Stimulated activated CD4-positive, alpha-beta T cell treated with anti-CD3 and anti-CD28 coated beads, TNF-alpha, amount 100 ng/mL, for 1 hour (primary cell): Measurements from ENCODE around the gene PIH1D1.

Source experiments
- DNase-seq, 3 donors: peaks; one replicate each; pipeline ENCODE4 v3.0.0-alpha.2; 2020; ENCODE audit warnings: low read depth in 3 of 3, low spot score in 1 of 3

Gene PIH1D1

DNA sequence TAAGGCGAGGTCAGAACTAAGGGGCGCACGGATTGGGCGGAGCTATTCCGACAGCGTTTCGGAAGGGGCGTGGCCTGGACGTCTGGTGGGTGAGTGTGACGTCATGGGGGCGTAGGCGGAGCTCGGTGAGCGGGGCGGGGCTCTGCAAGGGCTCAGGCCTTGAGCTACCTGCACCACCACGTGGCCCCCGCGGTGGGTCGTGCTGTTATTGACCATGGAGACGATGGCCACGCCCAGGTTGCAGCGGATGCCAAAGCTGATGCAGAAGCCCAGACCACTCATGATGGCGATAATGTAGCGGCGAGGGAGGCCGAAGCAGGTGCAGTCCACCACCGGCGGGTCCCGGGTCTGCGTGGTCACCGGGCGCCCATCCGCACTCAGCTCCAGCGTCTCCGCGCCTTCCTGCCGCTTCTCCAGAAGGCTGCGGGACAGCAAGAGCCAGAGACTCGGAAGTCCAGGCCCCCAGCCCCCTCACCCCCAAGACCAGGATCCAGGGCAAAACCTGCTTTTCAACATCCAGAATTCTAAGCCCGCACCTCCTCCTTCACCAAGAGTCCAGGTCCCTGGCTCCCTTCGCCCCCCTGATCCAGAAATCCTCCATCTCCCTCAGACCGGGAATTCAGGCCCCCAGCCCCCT is 15.1 kb downstream of the PIH1D1 start:
- peak in 1 of 3 donors; percentile 42 for DNase-seq

DNA sequence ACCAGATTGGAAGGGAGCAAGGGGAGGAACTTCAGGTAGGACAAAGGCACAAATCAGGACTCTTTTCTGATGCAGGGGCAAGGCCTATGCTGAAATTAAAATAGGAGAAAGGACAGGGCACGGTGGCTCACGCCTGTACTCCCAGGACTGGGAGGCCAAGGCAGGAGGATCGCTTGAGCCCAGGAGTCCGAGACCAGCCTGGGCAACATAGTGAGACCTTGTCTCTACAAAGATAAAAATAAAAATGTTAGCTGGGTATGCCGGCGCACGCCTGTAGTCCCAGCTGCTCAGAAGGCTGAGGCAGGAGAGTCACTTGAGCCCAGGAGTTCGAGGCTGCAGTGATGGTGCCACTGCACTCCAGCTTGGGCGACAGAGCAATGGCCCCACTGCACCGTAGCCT is 15.9 kb downstream of the PIH1D1 start:
- no peak for DNase-seq

DNA sequence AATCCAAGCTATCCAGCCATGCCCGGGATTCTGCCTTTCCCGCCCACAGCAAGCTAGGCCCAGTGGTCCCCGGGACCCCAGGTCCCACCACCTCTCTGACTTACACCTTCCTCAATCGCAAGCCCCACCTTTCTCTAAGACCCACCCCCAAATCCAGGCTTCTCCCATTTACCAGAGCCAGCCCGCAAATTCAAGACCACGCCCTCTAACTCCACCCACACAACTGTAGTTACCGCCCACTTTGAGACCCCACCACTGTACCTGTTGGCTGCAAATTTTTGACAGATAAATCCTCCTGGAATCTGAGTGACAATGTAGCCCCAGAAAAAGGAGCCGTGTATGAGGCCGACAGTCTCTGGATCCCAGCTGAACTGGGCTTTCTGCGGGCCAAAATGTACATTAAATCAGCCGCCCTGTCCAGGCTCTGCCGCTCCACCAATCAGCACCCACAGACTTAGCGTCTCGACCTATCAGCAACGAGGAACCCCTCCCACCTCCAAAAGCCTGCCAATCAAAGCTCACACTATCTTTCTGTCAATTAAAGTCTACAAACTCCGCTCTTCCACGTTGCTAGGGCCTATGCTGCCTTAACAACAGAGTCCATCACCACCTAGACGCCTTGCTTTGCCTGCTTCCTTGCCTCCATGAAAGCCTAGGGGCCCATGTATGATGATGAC is 16.6 kb downstream of the PIH1D1 start:
- DNase-seq: no peak

DNA sequence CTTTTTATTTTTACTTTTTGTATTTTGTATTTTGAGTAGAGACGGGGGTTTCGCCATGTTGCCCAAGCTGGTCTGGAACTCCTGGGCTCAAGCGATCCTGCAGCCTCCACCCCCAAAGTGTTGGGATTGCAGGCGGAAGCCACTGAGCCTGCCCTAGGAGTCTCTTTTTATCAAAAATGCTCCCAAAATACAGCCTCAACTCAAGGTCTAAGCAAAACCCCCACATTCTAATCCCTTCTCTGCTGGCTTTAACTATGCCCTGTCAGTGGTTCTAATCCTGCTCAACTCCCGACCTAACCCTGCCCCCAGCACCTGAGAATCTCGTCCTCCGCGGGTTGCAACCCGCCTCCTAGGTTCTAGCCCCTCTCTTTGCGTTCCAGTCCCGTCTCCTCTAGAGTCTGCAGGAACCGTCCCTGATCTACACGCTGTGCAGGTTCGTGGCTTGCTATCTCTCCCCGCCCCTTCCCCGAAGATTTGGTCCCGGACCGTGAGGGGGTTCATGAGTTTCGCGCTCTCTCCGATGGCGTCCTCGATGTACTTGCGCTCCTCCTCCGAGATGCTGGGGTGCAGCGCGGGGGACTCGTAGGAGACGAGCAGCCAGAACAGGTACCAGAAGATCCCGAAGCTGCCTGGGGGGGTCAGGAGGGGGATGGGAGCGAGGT is 18.2 kb downstream of the PIH1D1 start:
- DNase-seq: no peak

DNA sequence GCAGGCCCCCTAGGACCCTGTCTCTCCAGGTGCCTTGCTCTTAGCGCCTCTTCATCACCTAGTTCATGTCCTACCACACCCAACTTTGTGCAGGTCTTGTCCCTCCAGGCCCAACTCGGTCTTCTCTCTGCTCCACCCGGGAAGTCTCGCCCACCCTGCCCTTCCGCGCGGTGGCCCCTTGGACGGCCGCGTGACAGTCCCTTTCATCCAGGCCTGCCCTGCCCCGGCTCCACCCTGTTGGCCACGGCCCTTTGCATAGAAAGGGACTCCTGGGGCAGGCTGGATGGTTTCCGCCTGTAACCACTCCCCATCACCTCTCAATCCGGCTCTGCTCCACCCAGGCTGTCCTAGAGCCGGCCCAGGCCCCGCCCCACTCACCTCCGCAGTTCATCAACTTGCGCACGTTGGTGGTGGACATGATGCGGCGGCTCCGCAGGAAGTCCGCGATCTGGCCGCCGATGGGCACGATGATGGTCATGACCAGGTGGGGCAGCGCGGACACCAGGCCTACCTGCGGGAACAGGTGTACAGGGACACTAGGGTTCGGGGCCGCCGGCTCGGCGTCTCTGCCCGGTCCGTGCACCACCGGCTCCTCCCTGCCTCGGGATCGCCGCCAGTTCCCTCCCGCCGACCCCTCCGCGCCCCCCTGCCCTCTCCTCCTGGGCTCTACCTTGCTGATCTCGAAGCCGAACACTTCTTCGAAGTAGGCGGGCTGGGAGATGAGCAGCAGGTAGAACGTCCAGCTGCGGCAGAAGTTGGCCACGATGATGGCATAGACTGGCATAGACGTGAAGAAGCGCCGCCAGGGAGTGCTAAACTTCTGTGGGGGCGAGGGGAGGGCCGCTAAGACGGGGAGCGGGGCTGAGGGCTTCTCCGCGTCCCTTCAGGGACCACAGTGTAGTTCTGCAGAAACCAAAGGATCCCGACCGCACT is 19.2 kb downstream of the PIH1D1 start:
- no peak for DNase-seq

DNA sequence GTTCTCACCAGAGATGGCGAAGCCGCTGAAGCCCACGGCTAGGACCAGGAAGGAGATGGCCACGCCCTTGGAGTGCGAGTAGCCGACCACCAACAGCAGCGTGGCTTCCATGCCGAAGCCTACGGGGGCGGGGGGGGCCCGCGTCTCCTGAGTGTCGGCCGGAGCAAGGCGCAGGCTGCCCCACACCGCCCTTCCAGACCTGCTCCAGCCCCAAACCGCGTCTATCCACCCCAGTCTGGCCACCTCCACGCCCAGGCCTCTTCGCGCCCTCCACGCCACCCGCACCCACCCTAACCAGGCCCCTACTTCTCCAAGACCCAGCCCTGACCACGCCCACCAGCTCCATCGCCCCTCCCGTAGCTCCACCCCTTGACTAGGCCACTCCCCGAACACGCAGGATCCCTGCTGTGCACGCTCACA is 20.3 kb downstream of the PIH1D1 start:
- no peak for DNase-seq

DNA sequence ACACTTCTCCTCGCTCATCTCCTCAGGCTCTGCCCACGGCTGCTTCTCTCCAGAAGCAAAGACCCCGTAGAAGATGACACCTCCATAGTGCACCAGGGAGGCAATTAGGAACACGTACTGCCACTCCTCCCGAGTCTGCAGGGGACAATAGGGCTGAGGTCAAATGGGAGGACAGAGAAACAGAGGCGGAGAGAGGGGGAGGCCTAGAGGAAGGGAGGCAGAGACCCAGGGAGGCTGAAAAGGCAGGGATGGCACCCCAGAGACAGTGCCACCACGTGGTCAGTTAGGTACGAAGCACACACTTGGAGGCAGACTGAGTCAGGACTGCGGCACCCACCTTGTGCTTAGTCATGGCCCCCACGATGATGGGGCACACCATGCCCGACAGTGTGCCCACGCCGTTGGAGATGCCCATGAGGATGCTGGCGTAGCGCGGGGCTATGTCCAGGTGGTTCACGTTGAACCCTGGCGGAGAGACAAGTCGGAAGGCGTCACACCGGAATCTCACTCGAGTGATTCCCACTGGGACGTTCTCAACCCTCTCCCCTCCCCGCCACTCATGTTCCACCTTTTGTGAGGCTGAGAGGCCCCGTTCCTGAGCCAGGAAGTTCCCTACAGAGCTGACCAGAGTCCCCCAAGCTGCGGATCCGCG is 20.8 kb downstream of the PIH1D1 start:
- no peak for DNase-seq

DNA sequence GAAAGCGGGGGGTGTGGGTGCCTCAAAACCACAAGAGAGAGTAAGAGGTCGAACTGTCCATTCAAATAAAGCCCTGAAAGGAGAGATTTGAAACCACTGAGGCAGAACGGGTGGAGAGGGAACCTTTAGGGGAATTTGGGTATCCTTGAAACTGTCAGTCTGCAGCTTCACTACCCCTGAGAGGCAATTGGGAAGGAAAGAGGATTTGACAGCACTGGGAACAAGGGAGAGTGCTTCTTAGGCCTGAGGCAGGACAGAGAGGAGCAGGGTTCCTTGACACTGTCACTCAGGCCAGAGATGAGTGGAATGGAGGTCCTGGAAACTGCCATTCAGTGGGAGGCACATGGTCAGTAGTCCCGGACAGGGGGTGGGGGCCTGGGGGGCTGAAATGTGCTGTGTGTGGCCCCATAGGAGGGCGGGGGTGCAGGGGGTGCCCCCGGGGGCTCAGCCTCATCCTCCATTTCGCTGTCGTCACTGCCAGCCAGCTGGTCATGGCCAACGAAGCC is 21.4 kb downstream of the PIH1D1 start:
- DNase-seq: no peak

DNA sequence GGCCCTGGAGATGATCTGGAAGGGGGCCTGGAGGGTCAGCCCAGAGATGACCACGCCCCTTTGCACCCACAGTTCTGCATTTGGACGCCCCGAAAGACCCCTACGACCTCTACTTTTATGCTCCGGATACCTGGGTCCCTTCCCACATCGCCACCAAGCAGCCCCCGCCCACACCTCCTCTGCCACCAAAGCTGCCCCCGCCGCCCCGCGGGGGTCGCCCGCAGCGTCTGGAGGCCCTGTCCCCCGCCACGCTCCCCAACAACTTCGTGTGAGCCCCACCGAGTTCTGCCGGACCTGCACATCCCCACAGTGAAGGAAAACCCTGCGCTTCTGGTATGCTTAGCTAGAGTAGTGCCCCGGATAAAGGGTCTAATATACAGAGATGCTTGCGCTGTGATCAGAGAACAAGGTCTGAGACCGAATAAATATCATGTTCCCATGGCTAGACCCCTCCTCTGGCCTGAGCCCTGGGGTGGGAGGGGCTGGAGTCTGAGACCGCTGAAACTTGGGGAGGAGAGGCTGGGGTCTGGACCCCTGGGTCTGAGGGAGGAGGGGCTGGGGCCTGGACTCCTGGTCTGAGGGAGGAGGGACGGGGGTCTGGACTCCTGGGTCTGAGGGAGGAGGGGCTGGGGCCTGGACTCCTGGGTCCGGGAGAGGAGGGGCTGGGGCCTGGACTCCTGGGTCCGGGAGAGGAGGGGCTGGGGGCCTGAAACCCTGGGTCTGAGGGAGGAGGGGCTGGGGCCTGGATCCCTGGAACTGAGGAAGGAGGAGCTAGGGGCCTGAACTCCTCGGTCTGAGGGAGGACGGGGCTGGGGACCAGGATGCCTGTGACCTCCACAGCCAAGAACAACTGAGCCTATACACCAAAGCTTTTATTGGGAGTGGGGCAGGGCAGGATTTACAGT is 22.8 kb downstream of the PIH1D1 start:
- DNase-seq: no peak

DNA sequence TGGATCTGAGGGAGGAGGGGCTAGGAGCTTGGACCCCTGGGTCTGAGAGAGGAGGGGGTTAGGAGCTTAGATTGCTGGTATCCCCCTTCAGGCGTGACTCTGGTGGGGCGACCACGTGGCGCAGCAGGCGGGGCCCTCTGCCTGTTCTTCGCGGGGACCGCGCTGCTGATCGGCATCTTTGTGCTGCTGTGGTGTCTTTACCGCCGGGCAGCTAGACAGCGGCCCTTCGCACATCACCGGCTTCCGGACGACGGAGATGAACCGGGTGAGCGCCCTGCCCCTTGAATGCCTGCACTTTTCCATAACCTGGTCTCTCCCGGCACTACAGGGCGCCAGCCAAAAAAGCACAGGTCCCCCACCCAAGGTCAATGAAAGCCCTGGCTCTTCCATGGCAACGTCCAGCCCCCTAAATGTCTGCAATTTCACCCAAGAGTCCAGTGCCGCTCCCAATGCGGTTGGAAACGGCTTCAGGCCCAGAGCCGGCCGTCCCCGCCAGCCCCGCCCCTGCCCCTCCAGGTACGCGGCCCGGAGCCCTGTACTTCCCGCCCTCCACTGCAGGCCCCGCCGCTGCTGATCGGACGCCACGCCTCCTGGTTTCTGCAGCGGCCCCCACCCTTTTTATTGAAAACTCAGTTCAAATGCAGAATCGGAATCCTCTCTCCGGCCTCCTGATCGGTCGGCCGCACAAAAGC is 23.6 kb downstream of the PIH1D1 start:
- DNase-seq: no peak

DNA sequence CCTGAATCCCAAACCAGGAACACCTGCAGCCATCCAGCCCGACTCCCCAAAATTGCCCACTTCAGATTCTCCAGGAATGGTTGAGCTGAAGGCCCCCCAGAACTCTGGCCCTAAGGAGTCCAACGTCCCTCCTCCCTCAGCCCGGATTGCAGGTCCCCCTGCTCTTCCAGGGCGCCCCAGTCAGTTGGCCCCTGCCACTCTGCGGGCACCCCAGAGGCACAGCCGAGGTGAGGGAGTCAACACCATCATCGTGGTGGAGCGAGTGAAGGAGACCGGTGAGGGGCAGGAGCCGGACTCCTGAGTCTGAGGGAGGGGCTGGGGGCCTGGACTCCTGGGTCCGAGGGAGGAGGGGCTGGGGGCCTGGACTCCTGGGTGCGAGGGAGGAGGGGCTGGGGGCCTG is 24.3 kb downstream of the PIH1D1 start:
- DNase-seq: no peak

DNA sequence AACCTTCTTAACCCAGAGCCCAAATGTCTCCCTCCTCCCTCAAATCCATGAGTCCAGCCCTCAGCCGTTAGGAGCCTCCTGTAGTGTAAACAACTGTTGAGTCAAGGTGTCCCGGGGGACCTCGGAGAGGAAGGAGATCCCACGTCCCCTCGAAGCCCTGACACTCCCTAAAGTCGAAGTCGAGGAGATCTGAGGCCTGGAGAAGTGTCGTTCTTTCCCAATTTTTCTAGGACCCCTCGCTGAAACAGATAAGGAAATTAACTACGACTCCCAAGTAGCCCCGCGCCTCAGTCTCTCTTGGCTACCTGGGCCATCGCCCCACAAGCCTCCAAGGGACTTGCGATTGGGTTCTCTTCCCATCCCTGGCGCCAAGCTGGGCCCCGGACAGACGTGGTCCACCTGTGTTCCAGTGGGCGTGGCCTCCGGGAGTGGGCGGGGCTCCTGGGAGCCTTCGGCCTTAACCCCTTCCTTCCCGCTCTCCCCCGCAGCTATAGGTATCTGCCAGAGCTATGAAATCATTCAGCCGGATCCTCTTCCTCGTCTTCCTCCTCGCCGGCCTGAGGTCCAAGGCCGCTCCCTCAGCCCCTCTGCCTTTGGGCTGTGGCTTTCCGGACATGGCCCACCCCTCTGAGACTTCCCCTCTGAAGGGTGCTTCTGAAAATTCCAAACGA is 25.6 kb downstream of the PIH1D1 start:
- no peak for DNase-seq

DNA sequence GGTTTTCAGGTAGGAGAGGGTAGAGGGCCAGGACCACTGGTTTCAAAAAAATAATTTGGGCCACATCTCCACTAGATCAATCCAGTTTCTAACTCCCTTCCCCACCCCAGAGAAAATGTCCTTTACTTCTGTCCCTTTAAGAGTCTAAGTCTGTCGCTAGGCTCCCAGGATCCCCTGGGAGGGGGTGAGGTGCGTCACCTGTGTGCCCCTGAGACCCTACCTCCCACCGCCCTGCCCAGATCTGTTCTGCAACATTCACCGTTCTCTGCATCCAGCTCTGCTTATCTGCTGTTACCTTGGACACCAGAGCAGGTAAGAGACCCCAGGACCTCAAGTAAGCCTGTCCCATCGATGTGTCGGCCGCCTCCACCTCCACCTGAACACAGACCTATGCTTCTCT is 26.4 kb downstream of the PIH1D1 start, which contains the start of gene GFY:
Gene GFY (plus strand): TSS at position 211 of the 400 bp plus-strand sequence. CDS start 1,043 bp downstream, outside the sequence.
- DNase-seq: no peak

DNA sequence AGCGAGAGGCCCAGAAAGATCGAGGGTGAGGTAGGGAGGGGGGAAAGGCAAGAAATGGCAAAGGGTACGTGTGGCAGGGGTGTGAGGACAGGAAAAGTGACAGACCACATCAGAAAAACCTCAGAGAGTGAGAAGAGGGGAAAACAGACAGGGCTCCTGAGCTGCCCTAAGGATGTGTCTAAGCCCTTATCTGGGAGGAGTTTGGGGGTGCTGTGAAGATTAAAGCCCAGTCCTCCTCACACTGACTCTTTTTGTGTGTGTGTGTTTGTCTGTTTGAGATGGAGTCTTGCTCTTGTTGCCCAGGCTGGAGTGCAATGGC is 27.7 kb downstream of the PIH1D1 start:
- no peak for DNase-seq

DNA sequence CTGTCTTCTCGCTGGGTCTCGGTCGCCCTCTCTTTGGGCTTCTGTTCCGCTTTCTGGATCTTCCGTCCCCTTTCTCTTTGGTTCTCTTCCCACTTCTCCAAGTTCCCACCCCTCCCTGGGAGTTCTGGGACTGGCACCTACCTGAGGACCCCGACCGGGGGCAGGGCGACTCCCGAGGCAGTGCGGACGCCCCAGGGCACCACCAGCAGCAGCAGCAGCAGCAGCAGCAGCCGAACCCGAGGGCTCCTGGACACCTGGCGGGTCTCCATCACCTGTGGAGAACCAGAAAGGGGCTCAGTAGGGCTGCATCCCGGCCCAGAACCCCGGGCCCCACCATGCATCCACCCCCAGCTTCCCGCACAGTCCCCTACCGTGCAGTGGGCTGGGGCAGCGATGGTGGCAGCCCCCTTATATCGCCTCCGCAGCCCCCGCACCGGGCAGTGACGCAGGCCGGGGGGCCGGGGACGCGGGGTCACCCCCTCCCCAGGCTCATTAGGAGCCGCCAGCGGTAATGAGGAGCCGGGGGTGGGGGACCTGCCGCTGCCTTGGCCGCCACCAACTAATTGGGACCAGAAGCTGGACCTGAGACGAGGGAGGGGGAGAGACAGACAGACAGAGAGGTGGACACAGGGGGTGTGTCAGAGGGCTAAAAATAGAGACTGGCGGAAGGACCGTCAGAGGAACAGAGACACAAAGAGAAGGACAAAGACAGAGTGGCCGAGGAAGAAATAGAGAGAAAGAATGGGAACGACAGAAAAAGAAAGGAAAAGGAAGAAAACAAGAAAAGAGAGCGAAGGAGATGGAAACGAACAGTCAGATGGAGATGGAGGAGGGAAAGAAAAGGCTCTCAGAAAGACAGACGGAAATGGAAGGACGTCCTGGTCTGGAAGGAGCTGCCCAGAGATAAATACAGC is 28.3 kb downstream of the PIH1D1 start, which contains the start of gene PTH2:
Gene PTH2 (minus strand): TSS at position 371 of the 914 bp plus-strand sequence. CDS start 102 bp downstream, at position 269.
- no peak for DNase-seq

DNA sequence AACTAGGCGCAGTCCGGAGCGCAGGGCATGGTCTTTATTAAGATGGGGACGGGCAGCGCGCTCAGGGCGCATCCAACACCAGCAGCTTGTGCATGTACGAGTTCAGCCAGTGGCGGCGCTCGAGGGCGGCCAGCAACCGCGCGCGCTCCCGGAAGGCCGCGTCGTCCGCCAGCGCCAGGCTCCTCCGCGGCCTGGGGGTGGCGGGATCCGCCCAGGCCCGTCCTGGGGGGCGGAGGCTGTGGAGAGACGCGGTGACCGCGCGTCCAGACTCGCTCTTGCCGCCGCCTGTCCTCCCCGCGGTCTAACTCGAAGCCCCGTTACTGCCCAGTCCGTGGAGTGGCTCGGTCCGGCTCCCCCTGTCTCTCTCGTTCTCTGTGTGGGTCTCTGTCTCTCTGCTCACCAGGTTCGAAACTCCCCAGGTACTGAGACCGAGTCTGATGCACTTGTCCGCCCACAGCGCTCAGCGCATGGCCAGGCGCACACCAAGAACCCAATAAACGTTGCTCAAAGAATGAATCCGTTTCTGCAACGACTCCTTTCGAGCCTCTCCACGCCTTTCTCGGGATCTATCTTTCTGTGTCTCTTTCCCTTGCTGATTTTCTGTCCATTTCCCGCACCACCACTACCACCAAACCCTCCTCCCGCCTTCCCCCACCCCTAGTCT is 29.1 kb downstream of the PIH1D1 start:
- no peak for DNase-seq

DNA sequence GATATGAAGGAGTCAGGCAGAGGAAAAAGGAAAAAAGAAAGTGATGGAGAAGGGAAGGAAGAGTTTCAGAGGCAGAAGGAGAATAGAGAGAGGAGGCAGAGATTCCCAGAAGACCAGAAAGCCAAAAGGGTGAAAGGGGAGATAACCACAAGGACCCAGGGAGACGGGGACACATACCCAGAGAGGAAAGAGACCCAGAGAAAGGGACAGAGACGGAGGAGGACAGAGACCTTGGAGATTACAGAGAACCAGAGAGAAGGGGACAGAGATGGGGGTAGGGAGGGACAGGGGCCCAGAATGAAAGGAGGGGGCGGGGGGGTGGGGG is 29.8 kb downstream of the PIH1D1 start:
- no peak for DNase-seq
